Naive thymus-derived CD4-positive, alpha-beta T cell (primary cell): ENCODE data around the gene RPL13A. TPM values are rescaled to one million over a fixed set of nuclear protein-coding genes. Genes with fewer than 3 reads are reported as not detected.
A peak's percentile ranks its signal among the peaks of the same experiment; 100 is the strongest.

Experiments used
- ATAC-seq: fragments of 150-1000 bp; cut with Tn5 transposase; 2 replicates; pipeline ENCODE4 v1.10.0; 2021; ENCODE audit warnings: mild to moderate bottlenecking, moderate library complexity
- CTCF ChIA-PET: fragments of 350-600 bp; sonication (Branson Sonifier 250); formaldehyde crosslinking; loops from one replicate; lab custom pipeline; 2021; ENCODE audit warnings: antibody characterized with exemption; lab: Charles Lee
- POLR2A ChIA-PET: fragments of 350-600 bp; sonication (Branson Sonifier 250); formaldehyde crosslinking; loops from one replicate; lab custom pipeline; 2021; ENCODE audit warnings: antibody characterized with exemption, inconsistent platforms; lab: Charles Lee
- DNase-seq, 9 donors: peaks; one replicate each; pipeline versions ENCODE4 v3.0.0 to v3.0.0-alpha.2; 2020 to 2022; ENCODE audit warnings: mixed read lengths in 1 of 9
- H3K27ac ChIP-seq: one replicate; pipeline ENCODE4 v1.7.0; 2013; ENCODE audit warnings: mild to moderate bottlenecking, low read depth, low read length, moderate library complexity
- H3K27me3 ChIP-seq, 2 donors: one replicate each; pipeline ENCODE4 v1.7.0; 2013; ENCODE audit warnings: low read length in 2 of 2, mild to moderate bottlenecking in 2 of 2, moderate library complexity in 2 of 2; ENCODE audit not compliant: control insufficient read depth in 2 of 2, insufficient read depth in 2 of 2
- H3K36me3 ChIP-seq, 3 experiments: 1 replicate in 2 of 3; 2 replicates in 1 of 3; pipeline ENCODE4 v1.7.0; 2013; ENCODE audit warnings: low read length in 3 of 3, mild to moderate bottlenecking in 3 of 3, moderate library complexity in 1 of 3; ENCODE audit not compliant: insufficient read depth in 3 of 3, control insufficient read depth in 2 of 3
- H3K4me1 ChIP-seq, 2 donors: one replicate each; pipeline ENCODE4 v1.7.0; 2013; ENCODE audit warnings: low read length in 2 of 2, mild to moderate bottlenecking in 2 of 2, moderate library complexity in 1 of 2; ENCODE audit not compliant: control insufficient read depth in 2 of 2, insufficient read depth in 2 of 2
- H3K4me3 ChIP-seq: 2 replicates; pipeline ENCODE4 v1.7.0; 2013; ENCODE audit warnings: mild to moderate bottlenecking, low read length
- H3K9me3 ChIP-seq, 3 experiments: 1 replicate in 2 of 3; 2 replicates in 1 of 3; pipeline ENCODE4 v1.7.0; 2013; ENCODE audit warnings: low read length in 3 of 3; ENCODE audit not compliant: control insufficient read depth in 2 of 3
- H3K27ac Mint-ChIP-seq, 9 donors: one replicate each; pipeline ENCODE4 v1.8.0; 2020 to 2022; ENCODE audit warnings: mixed read lengths in 9 of 9, mild to moderate bottlenecking in 8 of 9, moderate library complexity in 5 of 9, inconsistent platforms in 2 of 9
- H3K27me3 Mint-ChIP-seq, 5 donors: one replicate each; pipeline ENCODE4 v1.8.0; 2021 to 2022; ENCODE audit warnings: mixed read lengths in 5 of 5, mild to moderate bottlenecking in 1 of 5
- H3K36me3 Mint-ChIP-seq, 5 donors: one replicate each; pipeline ENCODE4 v1.8.0; 2020 to 2022; ENCODE audit warnings: mixed read lengths in 5 of 5, mild to moderate bottlenecking in 3 of 5, inconsistent platforms in 1 of 5
- H3K4me1 Mint-ChIP-seq, 7 donors: one replicate each; pipeline ENCODE4 v1.8.0; 2020 to 2022; ENCODE audit warnings: mixed read lengths in 7 of 7, mild to moderate bottlenecking in 3 of 7, inconsistent platforms in 1 of 7
- H3K4me3 Mint-ChIP-seq, 10 donors: one replicate each; pipeline ENCODE4 v1.8.0; 2020 to 2022; ENCODE audit warnings: mild to moderate bottlenecking in 10 of 10, mixed read lengths in 10 of 10, moderate library complexity in 6 of 10, inconsistent platforms in 2 of 10
- H3K9me3 Mint-ChIP-seq, 11 donors: one replicate each; pipeline ENCODE4 v1.8.0; 2020 to 2022; ENCODE audit warnings: mixed read lengths in 11 of 11, mild to moderate bottlenecking in 4 of 11, inconsistent platforms in 1 of 11, moderate library complexity in 1 of 11
- intact Hi-C, 2 donors: fragments of 100-400 bp; cut with micrococcal nuclease; formaldehyde crosslinking; loops; one replicate each; pipeline ENCODE4 v1.15.1; 2023
- polyA plus RNA-seq, 2 donors: library from polyadenylated mRNA; unstranded; fragments of 300-500 nt; fragmentation: Illumina TruSeq; gene quantifications; one replicate each; pipeline ENCODE4 v1.2.3, GENCODE V29; 2021
- total RNA-seq, 6 experiments: library from RNA in 5 of 6; stranded (reverse) in 5 of 6; gene quantifications; 1 replicate in 5 of 6; 2 replicates in 1 of 6; pipeline ENCODE4 v1.2.3 and lab custom pipeline; 2021 to 2026

The RPL13A gene
- total and polyA plus RNA-seq, 7 experiments from 2014 or later = 2,467 to 6,044 (median 4,438) TPM

- peak overlapping the region; percentile 99 for H3K27ac ChIP-seq
- intact Hi-C loops = loop anchor here in 1 of 2 donors (5.0 kb wide), 3 partner anchors 382 to 528 kb away; partner anchors contain the start of genes C19orf73, GYS1, PPFIA3 and RUVBL2
- peak overlapping the region; percentile 97 for H3K4me3 ChIP-seq
- H3K27me3 ChIP-seq = no peaks in the 10 kb centered on the region
- peaks cover 15 to 40% (median 24%) of the 10 kb centered on the region in 3 experiments for H3K36me3 ChIP-seq
- Mint-ChIP-seq H3K36me3 (peaks cover 8 to 40% (median 34%) of the 10 kb centered on the region in 5 donors), H3K4me3 (peak overlapping the region; percentile 96 to 100 (median 99)), H3K4me1 (peaks cover 29 to 64% (median 52%) of the 10 kb centered on the region in 7 donors), H3K9me3 (peaks cover 0 to 22% (median 0%) of the 10 kb centered on the region in 11 donors), H3K27ac (peak overlapping the region; percentile 87 to 100 (median 98)), H3K27me3 (peaks cover 0 to 12% (median 0%) of the 10 kb centered on the region in 5 donors)
- H3K4me1 ChIP-seq = peaks cover 35 to 44% of the 10 kb centered on the region in 2 donors
- ATAC-seq (no peak), DNase-seq (no peak)
- no peaks in the 10 kb centered on the region for H3K9me3 ChIP-seq
- CTCF ChIA-PET = interaction anchor here (0.6 to 1.4 kb wide), 4 partner anchors 47 to 74 kb away, joined by 3 to 6 read pairs (median 3); no protein-coding TSS in a partner anchor
- POLR2A ChIA-PET = interaction anchor here (0.5 to 5.2 kb wide), 13 partner anchors 8 to 381 kb away, joined by 3 to 29 read pairs (median 4); partner anchors contain the start of genes ALDH16A1, BCL2L12, IRF3 and NOSIP
Observed at GRCh38 chr19:49499030-49499670, 11.7 kb downstream of the RPL13A start.

- no peak for ATAC-seq
- peaks cover 0 to 9% (median 0%) of the 10 kb centered on the region in 5 donors for H3K27me3 Mint-ChIP-seq
- intact Hi-C loops = loop anchor here in 1 of 2 donors (1.0 kb wide), 3 partner anchors 137 to 175 kb away; partner anchors contain the start of gene RRAS
Observed at GRCh38 chr19:49502866-49503581, 15.6 kb downstream of the RPL13A start.

GRCh38 chr19:49503582-49503962 is 16.2 kb downstream of the RPL13A start:
- no peak overlapping the region for H3K27ac ChIP-seq
- DNase-seq = no peak
- peaks cover 0 to 9% (median 0%) of the 10 kb centered on the region in 5 donors for H3K27me3 Mint-ChIP-seq
- peaks cover 31 to 32% of the 10 kb centered on the region in 2 donors for H3K4me1 ChIP-seq
- peaks cover 7 to 20% (median 18%) of the 10 kb centered on the region in 5 donors for H3K36me3 Mint-ChIP-seq
- intact Hi-C loops = loop anchor here in 1 of 2 donors (1.0 kb wide), 3 partner anchors 137 to 175 kb away; partner anchors contain the start of gene RRAS
- CTCF ChIA-PET = interaction anchor here (0.6 to 10.6 kb wide), 11 partner anchors 16 to 303 kb away, joined by 3 to 314 read pairs (median 4); partner anchors contain the start of genes NOSIP, RCN3 and RPL13A
- H3K9me3 Mint-ChIP-seq = peaks cover 0 to 14% (median 0%) of the 10 kb centered on the region in 11 donors
- H3K27me3 ChIP-seq = no peaks in the 10 kb centered on the region
- H3K27ac Mint-ChIP-seq = peak overlapping the region in 5 of 9 donors; percentile 16 to 99 (median 98)
- H3K9me3 ChIP-seq = no peaks in the 10 kb centered on the region
- H3K36me3 ChIP-seq = peaks cover 11 to 22% (median 12%) of the 10 kb centered on the region in 3 experiments
- peaks cover 24 to 52% (median 38%) of the 10 kb centered on the region in 7 donors for H3K4me1 Mint-ChIP-seq
- H3K4me3 ChIP-seq = no peak overlapping the region
- POLR2A ChIA-PET = interaction anchor here (0.7 to 7.4 kb wide), 15 partner anchors 10 to 181 kb away, joined by 3 to 118 read pairs (median 7); partner anchors contain the start of gene PRMT1
- ATAC-seq = no peak
- no peak overlapping the region for H3K4me3 Mint-ChIP-seq

More at GRCh38 chr19:49502866-49503581, 15.6 kb downstream of the RPL13A start:
- peak overlapping the region; percentile 99 for H3K27ac ChIP-seq
- H3K4me1 ChIP-seq = peaks cover 36% of the 10 kb centered on the region in 2 donors
- H3K9me3 ChIP-seq = no peaks in the 10 kb centered on the region
- Mint-ChIP-seq H3K27ac (peak overlapping the region; percentile 91 to 100 (median 98)), H3K4me1 (peaks cover 24 to 55% (median 40%) of the 10 kb centered on the region in 7 donors), H3K4me3 (peak overlapping the region in 6 of 10 donors; percentile 7 to 96 (median 48)), H3K9me3 (peaks cover 0 to 15% (median 0%) of the 10 kb centered on the region in 11 donors), H3K36me3 (peaks cover 8 to 26% (median 24%) of the 10 kb centered on the region in 5 donors)
- peak in 5 of 9 donors; percentile 68 to 81 (median 77) for DNase-seq
- no peak overlapping the region for H3K4me3 ChIP-seq
- ChIA-PET POLR2A (interaction anchor here (0.6 to 7.4 kb wide), 20 partner anchors 10 to 181 kb away, joined by 3 to 118 read pairs (median 6); partner anchors contain the start of genes PRMT1 and RCN3), CTCF (interaction anchor here (0.5 to 10.6 kb wide), 20 partner anchors 12 to 304 kb away, joined by 3 to 314 read pairs (median 4); partner anchors contain the start of genes FLT3LG, NOSIP, RCN3 and RPL13A)
- H3K27me3 ChIP-seq = no peaks in the 10 kb centered on the region
- H3K36me3 ChIP-seq = peaks cover 15 to 27% (median 17%) of the 10 kb centered on the region in 3 experiments

GRCh38 chr19:49506575-49507105 is 19.2 kb downstream of the RPL13A start:
- ChIA-PET CTCF (interaction anchor here (0.6 to 10.6 kb wide), 18 partner anchors 9 to 181 kb away, joined by 3 to 314 read pairs (median 4); partner anchors contain the start of gene PRMT1), POLR2A (interaction anchor here (0.6 to 7.4 kb wide), 10 partner anchors 30 to 84 kb away, joined by 3 to 118 read pairs (median 4); partner anchors contain the start of genes NOSIP and PRR12)
- ATAC-seq = peak; percentile 95
- Mint-ChIP-seq H3K9me3 (no peaks in the 10 kb centered on the region), H3K27me3 (peaks cover 0 to 4% (median 0%) of the 10 kb centered on the region in 5 donors), H3K4me3 (no peak overlapping the region), H3K27ac (peak overlapping the region in 7 of 9 donors; percentile 46 to 91 (median 73)), H3K36me3 (no peaks in the 10 kb centered on the region), H3K4me1 (peaks cover 12 to 40% (median 36%) of the 10 kb centered on the region in 7 donors)
- no peak overlapping the region for H3K4me3 ChIP-seq
- H3K4me1 ChIP-seq = peaks cover 19 to 32% of the 10 kb centered on the region in 2 donors
- H3K9me3 ChIP-seq = no peaks in the 10 kb centered on the region
- no peak overlapping the region for H3K27ac ChIP-seq
- no peaks in the 10 kb centered on the region for H3K36me3 ChIP-seq
- H3K27me3 ChIP-seq = no peaks in the 10 kb centered on the region
- peak; percentile 60 to 91 (median 78) for DNase-seq
- intact Hi-C loops = loop anchor here (1.0 kb wide), 3 partner anchors 41 to 166 kb away; no protein-coding TSS in a partner anchor

GRCh38 chr19:49507803-49508494 is 20.5 kb downstream of the RPL13A start:
- peaks cover 17 to 37% (median 32%) of the 10 kb centered on the region in 7 donors for H3K4me1 Mint-ChIP-seq
- Histone ChIP-seq H3K27ac (no peak overlapping the region), H3K36me3 (no peaks in the 10 kb centered on the region), H3K27me3 (no peaks in the 10 kb centered on the region), H3K9me3 (no peaks in the 10 kb centered on the region), H3K4me3 (no peak overlapping the region), H3K4me1 (peaks cover 12 to 28% of the 10 kb centered on the region in 2 donors)
- H3K9me3 Mint-ChIP-seq = no peaks in the 10 kb centered on the region
- intact Hi-C loops = no loop called here
- DNase-seq = no peak
- ChIA-PET CTCF (interaction anchor here (0.9 to 10.6 kb wide), 5 partner anchors 44 to 173 kb away, joined by 3 to 314 read pairs (median 4); no protein-coding TSS in a partner anchor), POLR2A (interaction anchor here (0.6 to 7.4 kb wide), 6 partner anchors 38 to 64 kb away, joined by 3 to 118 read pairs (median 4); no protein-coding TSS in a partner anchor)
- H3K36me3 Mint-ChIP-seq = no peaks in the 10 kb centered on the region
- no peak for ATAC-seq
- no peak overlapping the region for H3K4me3 Mint-ChIP-seq
- peak overlapping the region in 5 of 9 donors; percentile 54 to 76 (median 67) for H3K27ac Mint-ChIP-seq
- peaks cover 0 to 6% (median 0%) of the 10 kb centered on the region in 5 donors for H3K27me3 Mint-ChIP-seq
